Measurements from ENCODE around the gene STX3. TPM values are rescaled to one million over a fixed set of nuclear protein-coding genes. Genes with fewer than 3 reads are reported as not detected.
"Not testable (repeated sequence)": the region's sequence is repeated elsewhere in the genome, so short reads cannot be mapped to it uniquely, and the experiment has no call there.

STX3 gene
- total RNA-seq, 1 donor from 2014 or later = 14.5 TPM

- POLR2A ChIA-PET = no interaction called here
- peaks cover 7% of the 10 kb centered on the region for H3K27me3 Mint-ChIP-seq
- intact Hi-C loops (cut with micrococcal nuclease) = no loop called here
- DNase-seq (no peak), ATAC-seq (ENCODE audit: low read depth) (no peak)
- TF ChIP-seq CTCF (IDR thresholded peaks at IDR 0.05) = no peak
- H3K9me3 Mint-ChIP-seq = no peaks in the 10 kb centered on the region
- no peaks in the 10 kb centered on the region for H3K36me3 Mint-ChIP-seq (ENCODE audit: low read depth)
- H3K4me3 Mint-ChIP-seq = no peak overlapping the region
- H3K27ac Mint-ChIP-seq = no peak overlapping the region
- CTCF ChIA-PET = no interaction called here
- no peaks in the 10 kb centered on the region for H3K4me1 Mint-ChIP-seq
These were observed 94.0 kb downstream of the STX3 start for GRCh38 chr11:59849129-59849528.

GRCh38 chr11:59849551-59849950 is 94.4 kb downstream of the STX3 start:
- H3K4me1 Mint-ChIP-seq; intact Hi-C loops (cut with micrococcal nuclease); H3K9me3 Mint-ChIP-seq; DNase-seq; CTCF ChIA-PET; H3K27ac Mint-ChIP-seq; ATAC-seq (ENCODE audit: low read depth); H3K36me3 Mint-ChIP-seq (ENCODE audit: low read depth); POLR2A ChIA-PET; H3K27me3 Mint-ChIP-seq; H3K4me3 Mint-ChIP-seq: not testable (repeated sequence)

GRCh38 chr11:59851416-59851815 is 96.2 kb downstream of the STX3 start:
- CTCF ChIA-PET; ATAC-seq (ENCODE audit: low read depth); H3K36me3 Mint-ChIP-seq (ENCODE audit: low read depth); H3K4me3 Mint-ChIP-seq; POLR2A ChIA-PET; DNase-seq; H3K9me3 Mint-ChIP-seq; H3K27ac Mint-ChIP-seq; intact Hi-C loops (cut with micrococcal nuclease); H3K4me1 Mint-ChIP-seq; H3K27me3 Mint-ChIP-seq: not testable (repeated sequence)

- intact Hi-C loops (cut with micrococcal nuclease) = no loop called here
- no peaks in the 10 kb centered on the region for H3K36me3 Mint-ChIP-seq (ENCODE audit: low read depth)
These were observed 99.7 kb downstream of the STX3 start for GRCh38 chr11:59854871-59855270.

More at GRCh38 chr11:59854871-59855270, 99.7 kb downstream of the STX3 start:
- no peak overlapping the region for H3K4me3 Mint-ChIP-seq
- ChIA-PET CTCF (no interaction called here), POLR2A (no interaction called here)
- ATAC-seq (ENCODE audit: low read depth) (no peak), DNase-seq (no peak)
- no peak for TF ChIP-seq CTCF (IDR thresholded peaks at IDR 0.05)
- no peak overlapping the region for H3K27ac Mint-ChIP-seq
- H3K9me3 Mint-ChIP-seq = no peaks in the 10 kb centered on the region
- no peaks in the 10 kb centered on the region for H3K4me1 Mint-ChIP-seq
- peaks cover 2% of the 10 kb centered on the region for H3K27me3 Mint-ChIP-seq

Other genes with a start within 250 kb of the STX3 start
- not detected in 2 replicates for gene OR4D9, start 243.8 kb upstream of the STX3 start, total RNA-seq
- 34.7 and 38.0 TPM in 2 replicates for gene OSBP, start 139.6 kb upstream of the STX3 start, total RNA-seq
- gene PATL1, start 86.3 kb upstream of the STX3 start, total RNA-seq = 42.0 and 45.1 TPM in 2 replicates
- not detected in 2 replicates for gene OR10V1, start 41.5 kb upstream of the STX3 start, total RNA-seq
- gene MRPL16, start 55.4 kb downstream of the STX3 start, total RNA-seq = 56.4 and 57.7 TPM in 2 replicates
- gene CBLIF, start 90.1 kb downstream of the STX3 start, total RNA-seq = not detected in 2 replicates
- gene TCN1, start 111.1 kb downstream of the STX3 start, total RNA-seq = not detected in 2 replicates
- gene OOSP3, start 123.4 kb downstream of the STX3 start, total RNA-seq = 0.29 TPM in 1 of 2 replicates, not detected in the other
- not detected in 2 replicates for gene OOSP1, start 183.1 kb downstream of the STX3 start, total RNA-seq
- gene OOSP4A, start 208.7 kb downstream of the STX3 start, total RNA-seq = not detected in 2 replicates